Stimulated activated CD4-positive, alpha-beta T cell treated with anti-CD3 and anti-CD28 coated beads, Interleukin-4, amount 100 ng/mL, for 24 hours (primary cell): ENCODE data around the gene DLGAP1.

Source experiments
- DNase-seq: peaks from one replicate; pipeline ENCODE4 v3.0.0-alpha.2; 2020

The DLGAP1 gene

DNA sequence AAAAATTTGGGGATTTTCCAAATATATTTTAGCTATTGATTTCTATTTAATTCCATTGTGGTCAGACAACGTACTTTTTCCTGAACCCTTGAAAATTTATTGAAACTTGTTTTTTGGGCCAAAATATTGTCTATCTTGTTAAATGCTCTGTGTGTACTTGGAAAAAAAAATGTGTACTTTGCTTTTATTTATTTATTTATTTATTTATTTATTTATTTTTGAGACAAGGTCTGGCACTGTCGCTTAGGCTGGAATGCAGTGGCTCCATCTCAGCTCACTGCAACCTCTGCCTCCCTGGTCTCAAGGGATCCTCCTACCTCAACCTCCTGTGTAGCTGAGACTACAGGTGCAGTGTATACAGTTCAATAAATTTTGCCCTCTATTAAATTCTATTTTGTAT, 910.6 kb downstream of the DLGAP1 start:
- DNase-seq = no peak

- peak; percentile 43 for DNase-seq
Observed at GRCh38 chr18:3541549-3542386, 913.3 kb downstream of the DLGAP1 start.

GRCh38 chr18:3540805-3541548, 914.1 kb downstream of the DLGAP1 start:
- DNase-seq = no peak

DNA sequence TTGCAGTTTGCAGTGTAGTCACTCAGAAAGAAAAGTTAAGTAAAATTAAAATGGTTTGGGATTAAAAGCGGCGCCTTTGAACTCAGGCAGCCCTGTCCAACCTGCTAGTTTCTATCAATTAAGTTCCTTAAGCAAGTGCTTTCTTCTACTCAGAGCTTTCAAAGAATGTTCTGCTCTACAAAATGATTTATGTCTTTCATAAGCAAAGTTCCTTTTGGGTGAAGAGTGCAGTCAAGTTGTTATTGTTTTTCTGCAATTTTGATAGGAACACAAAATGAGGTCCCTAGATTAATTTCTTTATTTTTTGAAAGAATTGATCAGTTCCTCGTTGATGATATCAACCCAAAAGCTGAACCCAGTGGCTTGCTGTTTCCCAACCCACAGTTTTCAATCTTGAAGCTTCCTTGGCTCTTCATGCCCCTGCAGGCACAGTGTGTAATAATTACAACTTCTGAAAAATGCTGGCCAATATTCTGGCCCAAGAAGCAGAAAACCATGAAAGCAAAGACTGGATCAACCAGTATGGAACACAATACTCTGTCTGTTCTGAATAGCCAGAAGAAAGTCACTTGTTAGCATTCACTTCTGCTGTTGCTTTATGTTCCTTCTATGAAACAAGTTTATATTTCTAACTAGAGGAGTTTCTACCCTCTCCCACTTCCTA, 916.0 kb downstream of the DLGAP1 start:
- DNase-seq = no peak

- no peak for DNase-seq
Observed at GRCh38 chr18:3538456-3538855, 916.7 kb downstream of the DLGAP1 start.

DNA sequence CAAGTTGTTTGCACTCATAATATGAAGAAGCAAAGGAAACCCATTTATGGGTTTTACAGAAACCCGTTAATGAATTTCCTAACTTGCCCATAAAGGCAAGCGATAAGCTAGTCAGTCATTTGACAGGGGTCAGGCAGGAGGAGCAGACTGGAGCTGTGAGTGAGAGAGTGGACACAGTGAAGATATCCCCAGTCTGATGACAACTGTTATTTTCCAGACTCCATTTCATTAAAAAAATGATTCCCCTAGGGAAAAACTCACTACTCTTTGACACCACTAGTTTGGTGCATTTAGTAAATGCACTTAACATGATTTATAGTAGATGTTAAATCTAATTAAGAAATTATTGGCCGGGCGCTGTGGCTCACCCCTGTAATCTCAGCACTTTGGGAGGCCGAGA, 924.3 kb downstream of the DLGAP1 start:
- no peak for DNase-seq

GRCh38 chr18:3529601-3530000, 925.5 kb downstream of the DLGAP1 start:
- no peak for DNase-seq

GRCh38 chr18:3529077-3529476, 926.0 kb downstream of the DLGAP1 start:
- DNase-seq = no peak

- no peak for DNase-seq
Observed at GRCh38 chr18:3528231-3528630, 926.9 kb downstream of the DLGAP1 start.

DNA sequence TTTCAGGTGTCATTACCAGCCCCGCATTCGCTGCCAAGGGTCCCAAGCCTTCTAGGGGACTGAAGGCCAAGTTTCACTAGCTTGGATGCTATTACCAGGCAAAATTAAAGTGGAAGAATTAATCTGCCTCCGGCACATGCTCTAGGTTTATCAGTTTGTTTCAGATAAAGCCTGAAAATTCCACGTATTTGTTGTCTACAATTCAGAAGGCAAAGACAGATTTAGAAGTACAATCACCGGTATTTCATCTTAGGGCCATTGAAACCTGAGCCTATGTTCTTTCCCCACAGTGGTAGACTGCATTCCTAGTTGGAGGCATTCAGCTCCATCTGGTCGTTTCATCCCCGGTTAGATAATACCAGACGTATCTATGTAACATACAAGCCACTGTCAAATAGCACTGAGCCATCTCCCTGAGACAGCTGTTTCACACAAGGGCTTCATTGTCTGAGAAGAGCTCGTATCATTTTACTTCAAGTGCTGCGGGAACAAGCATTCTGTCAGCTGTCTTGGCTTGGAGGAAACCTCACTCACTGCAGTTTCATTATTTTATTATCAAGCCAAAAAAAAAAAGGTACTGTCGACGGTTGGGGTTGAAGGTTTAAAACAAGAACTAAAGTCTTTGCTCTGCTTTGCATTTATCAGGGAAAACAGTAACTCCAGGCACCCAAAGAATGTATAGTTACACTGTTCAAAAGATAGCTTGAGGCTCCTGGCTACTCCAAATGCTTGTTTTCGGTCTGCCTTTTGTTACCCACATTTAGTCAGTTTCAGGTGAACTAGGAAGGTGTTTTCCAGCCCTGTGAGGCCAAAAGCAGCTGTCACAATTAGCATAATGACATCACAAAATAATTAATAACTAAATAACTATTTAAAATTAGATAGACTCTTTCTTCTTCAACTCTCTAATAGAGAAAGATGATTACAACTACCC, 928.4 kb downstream of the DLGAP1 start:
- no peak for DNase-seq

- peak; percentile 44 for DNase-seq
Observed at GRCh38 chr18:3525870-3526420, 929.2 kb downstream of the DLGAP1 start.

GRCh38 chr18:3524706-3525105, 930.4 kb downstream of the DLGAP1 start:
- DNase-seq = no peak

DNA sequence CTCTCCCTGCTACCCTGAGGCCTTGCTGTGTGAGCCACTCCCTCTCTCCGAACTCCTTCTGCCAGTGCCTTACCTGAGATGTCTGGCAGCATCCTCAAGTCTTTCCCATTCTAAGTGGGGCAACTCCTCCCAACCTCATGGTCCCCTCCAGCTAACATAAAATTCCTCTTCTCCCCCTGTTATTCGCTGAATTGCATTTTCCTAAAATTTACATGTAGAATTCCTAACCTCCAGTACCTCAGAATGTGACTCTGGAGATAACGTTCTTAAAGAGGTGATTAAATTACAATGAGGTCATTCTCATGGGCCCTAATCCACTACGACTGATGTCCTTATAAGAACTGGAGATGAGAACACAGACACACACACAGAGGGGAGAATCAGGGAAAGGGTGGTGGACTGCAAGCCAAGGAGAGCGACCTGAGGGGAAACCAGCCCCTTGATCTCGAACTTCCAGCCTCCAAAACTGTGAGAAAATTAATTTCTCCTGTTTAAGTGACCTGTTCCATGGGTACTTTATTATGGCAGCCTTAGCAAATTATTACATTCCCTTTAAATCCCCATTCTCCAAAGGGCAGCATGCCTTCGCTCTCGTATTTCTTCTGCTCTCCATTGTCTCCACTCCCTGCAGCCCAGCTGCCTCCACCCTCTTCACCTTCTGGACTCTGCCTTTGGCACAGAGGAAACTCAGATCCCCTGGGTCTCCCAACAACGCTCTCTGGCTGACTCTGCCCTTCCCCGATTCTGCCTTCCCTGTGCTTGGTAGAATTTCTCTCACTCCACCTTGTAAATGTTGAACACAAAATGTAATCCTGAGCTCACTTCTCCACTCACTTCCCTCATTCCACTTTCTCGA, 934.6 kb downstream of the DLGAP1 start:
- DNase-seq = no peak

- no peak for DNase-seq
Observed at GRCh38 chr18:3514312-3515216, 940.5 kb downstream of the DLGAP1 start.

DNA sequence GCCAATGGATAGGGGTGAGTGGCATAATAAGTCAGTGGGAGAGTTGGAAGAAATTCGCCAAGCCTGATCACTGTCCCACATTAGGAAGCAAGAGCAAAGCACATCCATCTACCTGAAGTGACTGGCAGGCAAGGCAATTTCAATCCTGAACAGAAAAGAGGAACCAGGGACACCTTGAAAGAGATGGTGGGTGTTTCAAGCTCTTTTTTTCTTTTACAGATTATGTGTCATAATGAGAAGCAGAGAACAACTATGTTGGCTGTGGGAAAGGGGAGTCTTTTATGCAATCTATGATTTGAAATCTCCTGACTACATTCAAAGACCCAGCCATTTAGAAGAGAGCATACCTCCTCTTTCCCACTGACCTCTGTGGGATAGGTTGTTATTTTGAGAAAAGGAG, 941.6 kb downstream of the DLGAP1 start:
- DNase-seq = no peak

DNA sequence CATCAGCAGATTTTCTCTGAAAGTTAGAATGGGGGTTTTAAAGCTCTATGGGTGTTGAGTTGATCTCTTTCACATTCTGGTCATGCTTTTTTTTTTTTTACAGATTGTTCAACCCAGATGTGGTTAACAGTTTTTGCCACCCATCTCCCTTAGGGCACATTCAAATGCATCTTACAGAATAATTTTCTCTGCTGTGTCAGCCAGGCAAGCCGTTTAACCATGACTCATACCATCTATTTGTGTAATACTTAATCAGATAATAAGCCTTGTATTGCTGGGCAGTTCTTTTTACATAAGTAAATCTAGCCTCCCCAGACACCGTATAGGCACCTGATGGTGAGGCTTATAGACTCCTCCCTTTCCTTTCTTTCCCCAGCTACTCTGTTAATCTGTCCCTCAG, 943.1 kb downstream of the DLGAP1 start:
- DNase-seq = no peak

DNA sequence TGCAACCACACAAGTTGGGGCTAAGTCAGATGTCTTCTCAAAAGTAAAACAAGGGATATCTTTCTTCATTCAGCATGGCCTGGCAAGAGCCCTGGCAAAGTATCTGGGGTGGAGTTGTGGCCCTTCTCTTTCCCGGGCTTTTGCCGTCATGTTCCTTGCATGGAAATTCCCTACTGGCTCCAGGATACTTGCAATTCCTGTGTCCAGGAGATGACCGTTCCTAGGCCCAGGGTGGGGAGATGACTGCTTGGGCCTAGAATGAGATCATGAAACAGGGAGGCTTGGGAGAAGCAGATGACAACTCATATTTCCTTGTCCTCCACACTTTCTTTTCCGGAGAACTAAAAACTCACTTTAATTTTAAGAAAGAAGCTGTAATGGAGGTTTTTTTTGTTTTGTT, 944.2 kb downstream of the DLGAP1 start:
- DNase-seq = no peak

DNA sequence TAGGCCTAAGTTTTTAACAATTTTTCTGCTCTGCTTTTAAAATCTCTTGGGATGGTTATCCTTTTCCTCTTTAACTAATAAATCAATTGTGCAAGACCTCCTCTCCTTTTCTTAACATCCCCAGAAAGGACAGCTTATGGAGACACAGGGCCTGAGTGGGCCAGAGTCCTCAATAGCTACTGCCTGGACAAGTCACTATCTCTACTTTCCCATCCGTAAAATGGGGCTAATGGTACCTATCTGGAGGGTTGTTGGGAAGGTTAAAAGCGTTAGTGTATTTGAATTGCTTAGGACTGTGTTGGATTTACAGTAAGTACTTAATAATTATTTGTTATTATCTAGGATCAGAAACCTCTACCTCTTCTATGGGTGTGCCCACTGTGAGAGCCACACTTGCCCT, 945.1 kb downstream of the DLGAP1 start:
- DNase-seq = no peak

GRCh38 chr18:3508576-3509549, 946.2 kb downstream of the DLGAP1 start:
- no peak for DNase-seq
